ENCODE data around the gene GNE. TPM values are rescaled to one million over a fixed set of nuclear protein-coding genes. Genes with fewer than 3 reads are reported as not detected.

The GNE gene
- total and polyA plus RNA-seq, 2 of the 13 experiments (the other 11 are each of a cell fraction or from before 2014, with no cell fraction given), result 16.1 to 24.1 TPM

- no peak for TF ChIP-seq ZNF282 (IDR thresholded peaks at IDR 0.05; ENCODE audit: partially characterized antibody)
- TF ChIP-seq SMAD1 (CRISPR knock-in tag; IDR thresholded peaks at IDR 0.05; ENCODE audit: borderline replicate concordance, low read depth), result peak; percentile 85; the same call in 1 of the 2 replicates
- TF ChIP-seq YY1 (IDR thresholded peaks at IDR 0.05; ENCODE audit: insufficient read depth, insufficient replicate concordance, low read depth, low read length), result peak; percentile 89
- TF ChIP-seq ZBTB49 (CRISPR knock-in tag; IDR thresholded peaks at IDR 0.05; ENCODE audit: borderline replicate concordance), result no peak
- peak; percentile 52; the same call in 1 of the 2 replicates for TF ChIP-seq SP1 (IDR thresholded peaks at IDR 0.05)
- TF ChIP-seq SP1 (CRISPR knock-in tag; IDR thresholded peaks at IDR 0.05), result peak; percentile 100
- TF ChIP-seq SMYD3 (CRISPR knock-in tag; IDR thresholded peaks at IDR 0.05), result no peak; the same call in 1 of the 2 replicates
- peak; percentile 67; the same call in 1 of the 2 replicates for TF ChIP-seq SALL2 (CRISPR knock-in tag; IDR thresholded peaks at IDR 0.05)
- no peak for TF ChIP-seq PRDM10 (CRISPR knock-in tag; IDR thresholded peaks at IDR 0.05; ENCODE audit: low read depth)
- peak; percentile 54; the same call in 1 of the 2 replicates for TF ChIP-seq HCFC1 (IDR thresholded peaks at IDR 0.05; ENCODE audit: low read depth, low read length)
- TF ChIP-seq POGZ (CRISPR knock-in tag; IDR thresholded peaks at IDR 0.05), result peak; percentile 89; the same call in 1 of the 2 replicates
- TF ChIP-seq KIAA2018 (CRISPR knock-in tag; IDR thresholded peaks at IDR 0.05; ENCODE audit: borderline replicate concordance), result no peak
These were observed at the start of gene GNE (continued) for GRCh38 chr9:36258208-36258995.
